IMR-90 (cell line): Measurements from ENCODE around the gene NEMP1.

Experiments used
- CTCF ChIP-seq: conservative IDR thresholded peaks from 2 replicates; pipeline ENCODE4 v1.5.1; 2012; ENCODE audit warnings: mild to moderate bottlenecking, low read depth, low read length, improper control_type of control experiment
- ELK1 ChIP-seq: fragments of 150-350 bp; IDR thresholded peaks from 2 replicates; pipeline ENCODE4 v1.6.1; 2016; ENCODE audit warnings: low read depth, mild to moderate bottlenecking, low read length, moderate library complexity, borderline replicate concordance
- MAFK ChIP-seq: IDR thresholded peaks from 2 replicates; pipeline ENCODE4 v1.6.1; 2012; ENCODE audit warnings: low read depth, low read length, improper control_type of control experiment
- RAD21 ChIP-seq: IDR thresholded peaks from 2 replicates; pipeline ENCODE4 v1.6.1; 2012; ENCODE audit warnings: low read length, improper control_type of control experiment
- RFX5 ChIP-seq: IDR thresholded peaks from 2 replicates; pipeline ENCODE4 v1.8.0; 2012; ENCODE audit warnings: low read depth, mild to moderate bottlenecking, low read length, moderate library complexity
- SMC3 ChIP-seq: fragments of 150-350 bp; IDR thresholded peaks from 2 replicates; pipeline ENCODE4 v1.6.1; 2016; ENCODE audit warnings: low read depth, mild to moderate bottlenecking, antibody characterized with exemption, low read length, moderate library complexity

- TF ChIP-seq RFX5, result no peak
- TF ChIP-seq CTCF, result no peak
- TF ChIP-seq ELK1, result no peak
- no peak for TF ChIP-seq RAD21
- no peak for TF ChIP-seq SMC3
- TF ChIP-seq MAFK, result no peak
Observed at GRCh38 chr12:57019983-57020719, 58.4 kb downstream of the NEMP1 start.
